ENCODE data around the gene DOCK2.

DNA sequence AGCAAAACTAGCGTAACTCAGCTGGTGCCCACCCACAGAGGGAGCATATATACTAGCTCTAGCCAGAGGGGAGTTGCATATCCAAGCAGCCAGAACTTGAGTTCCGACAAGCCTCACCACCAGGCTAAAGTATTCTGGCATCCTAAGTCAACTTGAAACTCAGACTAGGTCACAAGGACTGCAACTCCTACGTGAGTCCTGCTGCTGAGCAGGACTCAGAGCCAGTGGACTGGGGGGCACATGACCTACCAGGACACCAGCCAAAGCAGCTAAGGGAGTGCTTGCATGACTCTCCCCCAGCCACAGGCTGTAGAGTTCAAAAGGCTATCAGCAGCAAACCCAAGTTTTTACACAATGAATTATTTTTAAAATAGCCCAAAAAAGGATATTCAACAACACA, 27.4 kb upstream of the DOCK2 start:
- TF ChIP-seq, protein P1, sequence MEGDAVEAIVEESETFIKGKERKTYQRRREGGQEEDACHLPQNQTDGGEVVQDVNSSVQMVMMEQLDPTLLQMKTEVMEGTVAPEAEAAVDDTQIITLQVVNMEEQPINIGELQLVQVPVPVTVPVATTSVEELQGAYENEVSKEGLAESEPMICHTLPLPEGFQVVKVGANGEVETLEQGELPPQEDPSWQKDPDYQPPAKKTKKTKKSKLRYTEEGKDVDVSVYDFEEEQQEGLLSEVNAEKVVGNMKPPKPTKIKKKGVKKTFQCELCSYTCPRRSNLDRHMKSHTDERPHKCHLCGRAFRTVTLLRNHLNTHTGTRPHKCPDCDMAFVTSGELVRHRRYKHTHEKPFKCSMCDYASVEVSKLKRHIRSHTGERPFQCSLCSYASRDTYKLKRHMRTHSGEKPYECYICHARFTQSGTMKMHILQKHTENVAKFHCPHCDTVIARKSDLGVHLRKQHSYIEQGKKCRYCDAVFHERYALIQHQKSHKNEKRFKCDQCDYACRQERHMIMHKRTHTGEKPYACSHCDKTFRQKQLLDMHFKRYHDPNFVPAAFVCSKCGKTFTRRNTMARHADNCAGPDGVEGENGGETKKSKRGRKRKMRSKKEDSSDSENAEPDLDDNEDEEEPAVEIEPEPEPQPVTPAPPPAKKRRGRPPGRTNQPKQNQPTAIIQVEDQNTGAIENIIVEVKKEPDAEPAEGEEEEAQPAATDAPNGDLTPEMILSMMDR (IDR thresholded peaks at IDR 0.05; ENCODE audit: insufficient read depth, low read length, poor library complexity, severe bottlenecking): no peak
- TF ChIP-seq EZH2phosphoT487 (conservative IDR thresholded peaks at IDR 0.05; ENCODE audit: low read length): no peak
